SK-N-SH treated with all-trans-retinoic acid at 6 μM for 48 hours (cell line): ENCODE data around the gene SPDL1.

ENCODE experiments used
- ARNTL ChIP-seq: fragments of 450-650 bp; formaldehyde crosslinking; IDR thresholded peaks from 2 replicates; pipeline ENCODE4 v1.5.0; 2020; ENCODE audit warnings: low read depth, mild to moderate bottlenecking, moderate library complexity, borderline replicate concordance
- GLIS3 ChIP-seq: fragments of 250-450 bp; sonication (Bioruptor Pico); IDR thresholded peaks from 2 replicates; pipeline ENCODE4 v1.5.0; 2020; ENCODE audit warnings: mild to moderate bottlenecking, moderate library complexity
- ISL1 ChIP-seq: fragments of 250-450 bp; sonication (Bioruptor Pico); IDR thresholded peaks from 2 replicates; pipeline ENCODE4 v2.1.2; 2022; ENCODE audit warnings: mild to moderate bottlenecking, moderate library complexity
- ZFP3 ChIP-seq: fragments of 250-450 bp; sonication (Bioruptor Pico); IDR thresholded peaks from 2 replicates; pipeline ENCODE4 v1.5.0; 2020; ENCODE audit warnings: mild to moderate bottlenecking, moderate library complexity
- ZFP30 ChIP-seq: fragments of 450-650 bp; formaldehyde crosslinking; IDR thresholded peaks from 2 replicates; pipeline ENCODE4 v1.5.0; 2022; ENCODE audit warnings: mild to moderate bottlenecking, moderate library complexity

GRCh38 chr5:169551696-169552095 is 31.9 kb upstream of the SPDL1 start:
- no peak for TF ChIP-seq GLIS3 (CRISPR knock-in tag)
- TF ChIP-seq ARNTL (CRISPR knock-in tag), result no peak
- no peak for TF ChIP-seq ZFP3 (CRISPR knock-in tag)
- no peak for TF ChIP-seq ISL1
- no peak for TF ChIP-seq ZFP30 (CRISPR knock-in tag)
